Activated naive CD8-positive, alpha-beta T cell treated with anti-CD3 and anti-CD28 coated beads, Interleukin-2, amount 50 U/mL, for 24 hours (primary cell): ENCODE measurements around the gene COBLL1.

Experiments
- ATAC-seq: fragments of 150-1000 bp; cut with Tn5 transposase; one replicate; pipeline ENCODE4 v1.10.0; 2021
- DNase-seq: peaks from one replicate; pipeline ENCODE4 v3.0.0; 2021
- H3K27ac Mint-ChIP-seq: one replicate; pipeline ENCODE4 v1.8.0; 2021; ENCODE audit warnings: mild to moderate bottlenecking, mixed read lengths
- H3K27me3 Mint-ChIP-seq: one replicate; pipeline ENCODE4 v1.8.0; 2021; ENCODE audit warnings: mixed read lengths
- H3K36me3 Mint-ChIP-seq: one replicate; pipeline ENCODE4 v1.8.0; 2021; ENCODE audit warnings: low read depth, mixed read lengths
- H3K4me1 Mint-ChIP-seq: one replicate; pipeline ENCODE4 v1.8.0; 2021; ENCODE audit warnings: mixed read lengths
- H3K4me3 Mint-ChIP-seq: one replicate; pipeline ENCODE4 v1.8.0; 2021; ENCODE audit warnings: mild to moderate bottlenecking, moderate library complexity, mixed read lengths
- H3K9me3 Mint-ChIP-seq: one replicate; pipeline ENCODE4 v1.8.0; 2021; ENCODE audit warnings: mixed read lengths

COBLL1 gene

GRCh38 chr2:164747783-164748433, 93.7 kb downstream of the COBLL1 start:
- ATAC-seq (no peak), DNase-seq (no peak)
- no peaks in the 10 kb centered on the region for H3K9me3 Mint-ChIP-seq
- no peak overlapping the region for H3K27ac Mint-ChIP-seq
- no peaks in the 10 kb centered on the region for H3K4me1 Mint-ChIP-seq
- H3K27me3 Mint-ChIP-seq, result no peaks in the 10 kb centered on the region
- no peaks in the 10 kb centered on the region for H3K36me3 Mint-ChIP-seq
- no peak overlapping the region for H3K4me3 Mint-ChIP-seq

GRCh38 chr2:164747140-164747539, 94.5 kb downstream of the COBLL1 start:
- Mint-ChIP-seq H3K4me3 (no peak overlapping the region), H3K27me3 (no peaks in the 10 kb centered on the region), H3K4me1 (no peaks in the 10 kb centered on the region), H3K9me3 (no peaks in the 10 kb centered on the region), H3K27ac (no peak overlapping the region), H3K36me3 (no peaks in the 10 kb centered on the region)
- DNase-seq (no peak), ATAC-seq (no peak)

- no peak overlapping the region for H3K27ac Mint-ChIP-seq
- ATAC-seq (no peak), DNase-seq (no peak)
- peaks cover 4% of the 10 kb centered on the region for H3K9me3 Mint-ChIP-seq
- H3K4me3 Mint-ChIP-seq, result no peak overlapping the region
- H3K4me1 Mint-ChIP-seq, result no peaks in the 10 kb centered on the region
- no peaks in the 10 kb centered on the region for H3K27me3 Mint-ChIP-seq
- no peaks in the 10 kb centered on the region for H3K36me3 Mint-ChIP-seq
Observed at GRCh38 chr2:164746713-164747112, 94.9 kb downstream of the COBLL1 start.

- no peaks in the 10 kb centered on the region for H3K36me3 Mint-ChIP-seq
- H3K4me3 Mint-ChIP-seq, result no peak overlapping the region
- DNase-seq (no peak), ATAC-seq (no peak)
- no peaks in the 10 kb centered on the region for H3K27me3 Mint-ChIP-seq
- peaks cover 4% of the 10 kb centered on the region for H3K9me3 Mint-ChIP-seq
- H3K4me1 Mint-ChIP-seq, result peaks cover 3% of the 10 kb centered on the region
- H3K27ac Mint-ChIP-seq, result no peak overlapping the region
Observed at GRCh38 chr2:164745012-164745797, 96.4 kb downstream of the COBLL1 start.

GRCh38 chr2:164742738-164743317, 98.8 kb downstream of the COBLL1 start:
- Mint-ChIP-seq H3K27ac (no peak overlapping the region), H3K4me1 (peaks cover 7% of the 10 kb centered on the region), H3K27me3 (no peaks in the 10 kb centered on the region), H3K4me3 (no peak overlapping the region), H3K9me3 (peaks cover 4% of the 10 kb centered on the region), H3K36me3 (no peaks in the 10 kb centered on the region)
- ATAC-seq (no peak), DNase-seq (no peak)

GRCh38 chr2:164739966-164740365, 101.7 kb downstream of the COBLL1 start:
- DNase-seq, result no peak
- no peaks in the 10 kb centered on the region for H3K36me3 Mint-ChIP-seq
- peak overlapping the region; percentile 60 for H3K27ac Mint-ChIP-seq

GRCh38 chr2:164737612-164738081, 104.0 kb downstream of the COBLL1 start:
- H3K36me3 Mint-ChIP-seq, result no peaks in the 10 kb centered on the region
- no peak overlapping the region for H3K27ac Mint-ChIP-seq
- H3K27me3 Mint-ChIP-seq, result peaks cover 5% of the 10 kb centered on the region
- ATAC-seq (peak; percentile 40), DNase-seq (peak; percentile 9)
- H3K4me3 Mint-ChIP-seq, result no peak overlapping the region
- H3K4me1 Mint-ChIP-seq, result peaks cover 7% of the 10 kb centered on the region
- peaks cover 4% of the 10 kb centered on the region for H3K9me3 Mint-ChIP-seq

More at GRCh38 chr2:164739966-164740365, 101.7 kb downstream of the COBLL1 start:
- peaks cover 4% of the 10 kb centered on the region for H3K9me3 Mint-ChIP-seq
- H3K27me3 Mint-ChIP-seq, result peaks cover 5% of the 10 kb centered on the region
- ATAC-seq, result peak; percentile 72
- H3K4me1 Mint-ChIP-seq, result peaks cover 7% of the 10 kb centered on the region
- no peak overlapping the region for H3K4me3 Mint-ChIP-seq

GRCh38 chr2:164735309-164735919, 106.2 kb downstream of the COBLL1 start:
- peaks cover 6% of the 10 kb centered on the region for H3K4me1 Mint-ChIP-seq
- ATAC-seq, result no peak
- H3K36me3 Mint-ChIP-seq, result no peaks in the 10 kb centered on the region
- H3K27me3 Mint-ChIP-seq, result peaks cover 5% of the 10 kb centered on the region
- DNase-seq, result no peak
- H3K4me3 Mint-ChIP-seq, result no peak overlapping the region
- no peaks in the 10 kb centered on the region for H3K9me3 Mint-ChIP-seq
- H3K27ac Mint-ChIP-seq, result no peak overlapping the region

- DNase-seq (no peak), ATAC-seq (no peak)
- no peaks in the 10 kb centered on the region for H3K36me3 Mint-ChIP-seq
- H3K4me3 Mint-ChIP-seq, result no peak overlapping the region
- H3K9me3 Mint-ChIP-seq, result no peaks in the 10 kb centered on the region
- peaks cover 5% of the 10 kb centered on the region for H3K27me3 Mint-ChIP-seq
- no peaks in the 10 kb centered on the region for H3K4me1 Mint-ChIP-seq
- no peak overlapping the region for H3K27ac Mint-ChIP-seq
Observed at GRCh38 chr2:164734196-164734595, 107.4 kb downstream of the COBLL1 start.

GRCh38 chr2:164725542-164725941, 116.1 kb downstream of the COBLL1 start:
- no peaks in the 10 kb centered on the region for H3K9me3 Mint-ChIP-seq
- H3K27ac Mint-ChIP-seq, result no peak overlapping the region
- H3K4me3 Mint-ChIP-seq, result no peak overlapping the region
- ATAC-seq, result no peak
- H3K36me3 Mint-ChIP-seq, result no peaks in the 10 kb centered on the region
- no peaks in the 10 kb centered on the region for H3K4me1 Mint-ChIP-seq
- H3K27me3 Mint-ChIP-seq, result no peaks in the 10 kb centered on the region
- DNase-seq, result no peak

GRCh38 chr2:164722616-164723338, 118.8 kb downstream of the COBLL1 start:
- Mint-ChIP-seq H3K4me1 (no peaks in the 10 kb centered on the region), H3K9me3 (no peaks in the 10 kb centered on the region), H3K27ac (no peak overlapping the region), H3K36me3 (no peaks in the 10 kb centered on the region), H3K4me3 (no peak overlapping the region), H3K27me3 (no peaks in the 10 kb centered on the region)
- no peak for DNase-seq
- ATAC-seq, result no peak

- Mint-ChIP-seq H3K4me3 (no peak overlapping the region), H3K27ac (no peak overlapping the region)
- ATAC-seq, result no peak
Observed at GRCh38 chr2:164721430-164721829, 120.2 kb downstream of the COBLL1 start.

GRCh38 chr2:164719996-164720941, 121.4 kb downstream of the COBLL1 start:
- Mint-ChIP-seq H3K4me1 (no peaks in the 10 kb centered on the region), H3K9me3 (no peaks in the 10 kb centered on the region), H3K4me3 (no peak overlapping the region), H3K27ac (no peak overlapping the region), H3K36me3 (no peaks in the 10 kb centered on the region), H3K27me3 (no peaks in the 10 kb centered on the region)
- DNase-seq, result no peak
- no peak for ATAC-seq

More at GRCh38 chr2:164721430-164721829, 120.2 kb downstream of the COBLL1 start:
- Mint-ChIP-seq H3K9me3 (no peaks in the 10 kb centered on the region), H3K4me1 (no peaks in the 10 kb centered on the region), H3K27me3 (no peaks in the 10 kb centered on the region), H3K36me3 (no peaks in the 10 kb centered on the region)
- DNase-seq, result no peak
